Middle frontal gyrus (tissue), 1 donor: Measurements from ENCODE around the gene CMTM3.
"Not testable (repeated sequence)": the region's sequence is repeated elsewhere in the genome, so short reads cannot be mapped to it uniquely, and the experiment has no call there.

Source experiments
- DNase-seq: peaks from one replicate; pipeline ENCODE4 v3.0.0-alpha.2; 2015; ENCODE audit warnings: low spot score; ENCODE audit errors: extremely low spot score

Gene CMTM3

GRCh38 chr16:66604376-66605176 is at the start of gene CMTM3:
Gene CMTM3, plus strand, starts transcription at chr16:66604704. Its CDS starts 102 bp downstream, at chr16:66604806.
- no peak for DNase-seq

- no peak for DNase-seq
Measured at GRCh38 chr16:66560107-66560506, 44.4 kb upstream of the CMTM3 start.

- DNase-seq: no peak
Measured at GRCh38 chr16:66561381-66562080, 43.0 kb upstream of the CMTM3 start.

GRCh38 chr16:66562409-66562808 is 42.1 kb upstream of the CMTM3 start:
- DNase-seq: no peak

- DNase-seq: no peak
Measured at GRCh38 chr16:66562986-66563385, 41.5 kb upstream of the CMTM3 start.

- DNase-seq: no peak
Measured at GRCh38 chr16:66563574-66564334, 40.8 kb upstream of the CMTM3 start.

- no peak for DNase-seq
Measured at GRCh38 chr16:66566051-66566901, 38.2 kb upstream of the CMTM3 start, which contains the start of gene CMTM1. Gene CMTM1, plus strand, starts transcription at chr16:66566439. Its CDS starts 75 bp downstream, at chr16:66566514.

GRCh38 chr16:66567270-66567669 is 37.2 kb upstream of the CMTM3 start:
- not testable (repeated sequence) for DNase-seq

GRCh38 chr16:66568355-66568754 is 36.1 kb upstream of the CMTM3 start:
- no peak for DNase-seq

- no peak for DNase-seq
Measured at GRCh38 chr16:66569131-66569530, 35.4 kb upstream of the CMTM3 start.

- no peak for DNase-seq
Measured at GRCh38 chr16:66569827-66570405, 34.6 kb upstream of the CMTM3 start.

- DNase-seq: no peak
Measured at GRCh38 chr16:66572356-66572755, 32.1 kb upstream of the CMTM3 start.

- DNase-seq: no peak
Measured at GRCh38 chr16:66574081-66574480, 30.4 kb upstream of the CMTM3 start.

GRCh38 chr16:66574531-66574930 is 30.0 kb upstream of the CMTM3 start:
- no peak for DNase-seq

- DNase-seq: no peak
Measured at GRCh38 chr16:66575060-66575459, 29.4 kb upstream of the CMTM3 start.

- DNase-seq: no peak
Measured at GRCh38 chr16:66576296-66576695, 28.2 kb upstream of the CMTM3 start.

GRCh38 chr16:66578651-66579531 is 25.6 kb upstream of the CMTM3 start, which contains the start of gene CMTM2:
Gene CMTM2, plus strand, starts transcription at chr16:66579463. Its CDS starts 145 bp downstream, at chr16:66579608.
- DNase-seq: no peak

- DNase-seq: no peak
Measured at GRCh38 chr16:66580605-66581209, 23.8 kb upstream of the CMTM3 start.
